HEK293T (cell line): ENCODE results near the gene CHST6.

Experiments
- CTCF ChIA-PET: fragments of 350-600 bp; formaldehyde crosslinking; extraction: SDS; loops from one replicate; lab custom pipeline; 2021; ENCODE audit warnings: antibody characterized with exemption, inconsistent platforms; lab: Yijun Ruan, JAX
- POLR2A ChIA-PET: fragments of 350-600 bp; formaldehyde crosslinking; extraction: SDS; loops from one replicate; lab custom pipeline; 2020; ENCODE audit warnings: antibody characterized with exemption, inconsistent platforms; lab: Yijun Ruan, JAX
- DNase-seq: peaks from one replicate; pipeline ENCODE4 v3.0.0; 2012; ENCODE audit warnings: mixed read lengths; ENCODE audit errors: extremely low spot score
- ARNT ChIP-seq: fragments of 450-650 bp; IDR thresholded peaks from 2 replicates; pipeline ENCODE4 v1.6.1; 2017; ENCODE audit warnings: mild to moderate bottlenecking
- BHLHE40 ChIP-seq: fragments of 450-650 bp; IDR thresholded peaks from 2 replicates; pipeline ENCODE4 v1.6.1; 2016; ENCODE audit warnings: mild to moderate bottlenecking, moderate library complexity, borderline replicate concordance
- CTBP1 ChIP-seq: fragments of 450-650 bp; IDR thresholded peaks from 2 replicates; pipeline ENCODE4 v1.6.1; 2016; ENCODE audit warnings: borderline replicate concordance
- ELF4 ChIP-seq: fragments of 450-650 bp; IDR thresholded peaks from 2 replicates; pipeline ENCODE4 v1.6.1; 2017; ENCODE audit warnings: antibody characterized with exemption
- FOXA1 ChIP-seq: fragments of 450-650 bp; IDR thresholded peaks from 2 replicates; pipeline ENCODE4 v1.6.1; 2016; ENCODE audit warnings: mild to moderate bottlenecking
- FOXK2 ChIP-seq: fragments of 450-650 bp; IDR thresholded peaks from 2 replicates; pipeline ENCODE4 v1.6.1; 2016; ENCODE audit warnings: mild to moderate bottlenecking
- FOXM1 ChIP-seq: fragments of 450-650 bp; IDR thresholded peaks from 2 replicates; pipeline ENCODE4 v1.6.1; 2017; ENCODE audit warnings: mild to moderate bottlenecking, borderline replicate concordance
- HDGF ChIP-seq: fragments of 450-650 bp; IDR thresholded peaks from 2 replicates; pipeline ENCODE4 v1.6.1; 2017; ENCODE audit warnings: antibody characterized with exemption, borderline replicate concordance
- L3MBTL2 ChIP-seq: fragments of 450-650 bp; conservative IDR thresholded peaks from 2 replicates; pipeline ENCODE4 v1.6.1; 2016; ENCODE audit warnings: mild to moderate bottlenecking
- LEF1 ChIP-seq: fragments of 450-650 bp; IDR thresholded peaks from 2 replicates; pipeline ENCODE4 v1.6.1; 2017; ENCODE audit warnings: mild to moderate bottlenecking, borderline replicate concordance
- NFRKB ChIP-seq: fragments of 450-650 bp; IDR thresholded peaks from 2 replicates; pipeline ENCODE4 v1.6.1; 2016; ENCODE audit warnings: mild to moderate bottlenecking, moderate library complexity
- PKNOX1 ChIP-seq: fragments of 450-650 bp; IDR thresholded peaks from 2 replicates; pipeline ENCODE4 v1.6.1; 2016
- SP1 ChIP-seq: fragments of 450-650 bp; IDR thresholded peaks from 2 replicates; pipeline ENCODE4 v1.6.1; 2017
- SUZ12 ChIP-seq: fragments of 450-650 bp; IDR thresholded peaks from 2 replicates; pipeline ENCODE4 v1.6.1; 2016; ENCODE audit warnings: mild to moderate bottlenecking
- TARDBP ChIP-seq: fragments of 450-650 bp; IDR thresholded peaks from 2 replicates; pipeline ENCODE4 v1.6.1; 2016
- ZNF384 ChIP-seq: fragments of 450-650 bp; IDR thresholded peaks from 2 replicates; pipeline ENCODE4 v1.6.1; 2016

Gene CHST6

GRCh38 chr16:75534560-75535205 is 39.4 kb upstream of the CHST6 start:
- ChIA-PET POLR2A (interaction anchor here (0.8 kb wide), 1 partner anchor 31 kb away, joined by 5 read pairs; no protein-coding TSS in a partner anchor), CTCF (interaction anchor here (0.6 to 0.9 kb wide), 3 partner anchors 10 to 91 kb away, joined by 3 to 5 read pairs (median 4); no protein-coding TSS in a partner anchor)
- TF ChIP-seq ZNF384 = no peak
- TF ChIP-seq CTBP1 = no peak
- TF ChIP-seq ELF4 = no peak
- no peak for TF ChIP-seq HDGF
- TF ChIP-seq BHLHE40 = no peak
- no peak for TF ChIP-seq FOXK2
- TF ChIP-seq SP1 = no peak
- no peak for TF ChIP-seq SUZ12
- TF ChIP-seq TARDBP = no peak
- no peak for TF ChIP-seq FOXM1
- no peak for TF ChIP-seq ARNT
- TF ChIP-seq PKNOX1 = no peak
- no peak for TF ChIP-seq NFRKB
- TF ChIP-seq FOXA1 = no peak
- no peak for TF ChIP-seq L3MBTL2
- no peak for DNase-seq

- ChIA-PET CTCF (interaction anchor here (1.1 kb wide), 1 partner anchor 15 kb away, joined by 3 read pairs; no protein-coding TSS in a partner anchor), POLR2A (interaction anchor here (1.5 kb wide), 1 partner anchor 16 kb away, joined by 5 read pairs; no protein-coding TSS in a partner anchor)
- TF ChIP-seq FOXK2 = no peak
- TF ChIP-seq HDGF = no peak
- no peak for TF ChIP-seq ELF4
- no peak for TF ChIP-seq TARDBP
- no peak for TF ChIP-seq ARNT
- TF ChIP-seq LEF1 = no peak
- no peak for TF ChIP-seq BHLHE40
- TF ChIP-seq FOXA1 = no peak
- TF ChIP-seq SP1 = no peak
- TF ChIP-seq CTBP1 = no peak
- no peak for TF ChIP-seq ZNF384
- TF ChIP-seq SUZ12 = no peak
- no peak for TF ChIP-seq L3MBTL2
- no peak for TF ChIP-seq FOXM1
- DNase-seq = no peak
Measured at GRCh38 chr16:75532791-75533190, 37.5 kb upstream of the CHST6 start.

- TF ChIP-seq ZNF384 (no peak), FOXK2 (no peak), SP1 (no peak), TARDBP (no peak), PKNOX1 (no peak), ARNT (no peak), CTBP1 (no peak), L3MBTL2 (no peak), SUZ12 (no peak), LEF1 (no peak), NFRKB (no peak), FOXM1 (no peak)
- CTCF ChIA-PET = interaction anchor here (1.1 kb wide), 1 partner anchor 15 kb away, joined by 3 read pairs; no protein-coding TSS in a partner anchor
- DNase-seq = no peak
- POLR2A ChIA-PET = interaction anchor here (0.7 to 1.5 kb wide), 3 partner anchors 15 to 91 kb away, joined by 3 to 5 read pairs (median 3); partner anchors contain the start of gene ADAT1
Measured at GRCh38 chr16:75532142-75532765, 37.0 kb upstream of the CHST6 start.

GRCh38 chr16:75529959-75530358 is 34.7 kb upstream of the CHST6 start:
- CTCF ChIA-PET = no interaction called here
- POLR2A ChIA-PET = no interaction called here
- TF ChIP-seq SUZ12 = no peak
- no peak for TF ChIP-seq ARNT
- no peak for TF ChIP-seq FOXK2
- no peak for TF ChIP-seq FOXA1
- no peak for TF ChIP-seq LEF1
- no peak for TF ChIP-seq BHLHE40
- TF ChIP-seq ELF4 = no peak
- no peak for TF ChIP-seq HDGF
- TF ChIP-seq L3MBTL2 = no peak
- no peak for TF ChIP-seq PKNOX1
- TF ChIP-seq SP1 = no peak
- no peak for TF ChIP-seq FOXM1
- TF ChIP-seq TARDBP = no peak
- TF ChIP-seq ZNF384 = no peak
- no peak for TF ChIP-seq NFRKB
- no peak for DNase-seq

GRCh38 chr16:75529056-75529905 is 34.0 kb upstream of the CHST6 start:
- DNase-seq = no peak
- ChIA-PET CTCF (no interaction called here), POLR2A (no interaction called here)
- TF ChIP-seq FOXK2 = no peak
- TF ChIP-seq HDGF = no peak
- no peak for TF ChIP-seq ARNT
- no peak for TF ChIP-seq ELF4
- TF ChIP-seq SUZ12 = no peak
